Uterus (tissue), 4 donors: ENCODE results near the gene ANXA9. TPM values are rescaled to one million over a fixed set of nuclear protein-coding genes. Genes with fewer than 3 reads are reported as not detected.
A peak's percentile ranks its signal among the peaks of the same experiment; 100 is the strongest.

Source experiments
- DNase-seq, 2 donors: peaks; one replicate each; pipeline ENCODE4 v3.0.0-alpha.2; 2019 to 2020
- H3K27ac ChIP-seq, 2 donors: fragments of 200-600 bp; sonication (generic); 1 replicate in 1 of 2; 2 replicates in 1 of 2; pipeline ENCODE4 v1.5.1; 2016 to 2018
- H3K27me3 ChIP-seq, 2 donors: fragments of 200-600 bp; sonication (generic); one replicate each; pipeline ENCODE4 v1.5.1; 2018 to 2019; ENCODE audit warnings: control low read depth in 1 of 2
- H3K36me3 ChIP-seq, 2 donors: fragments of 200-600 bp; sonication (generic); one replicate each; pipeline ENCODE4 v1.5.1; 2019; ENCODE audit warnings: control low read depth in 1 of 2
- H3K4me1 ChIP-seq, 2 donors: fragments of 200-600 bp; sonication (generic); one replicate each; pipeline ENCODE4 v1.5.1; 2018 to 2019; ENCODE audit warnings: control low read depth in 1 of 2
- H3K4me3 ChIP-seq, 2 donors: fragments of 200-600 bp; sonication (generic); 1 replicate in 1 of 2; 2 replicates in 1 of 2; pipeline ENCODE4 v1.5.1; 2018 to 2019; ENCODE audit warnings: mild to moderate bottlenecking in 1 of 2
- H3K9me3 ChIP-seq, 2 donors: fragments of 200-600 bp; sonication (generic); one replicate each; pipeline ENCODE4 v1.5.1; 2019; ENCODE audit warnings: control low read depth in 1 of 2
- POLR2A ChIP-seq, 2 donors: fragments of 450-650 bp; IDR thresholded peaks; one replicate each; pipeline ENCODE4 v1.6.1; 2016; ENCODE audit warnings: antibody characterized with exemption in 2 of 2, mild to moderate bottlenecking in 1 of 2, moderate library complexity in 1 of 2
- intact Hi-C: fragments of 100-400 bp; cut with DNase I; formaldehyde crosslinking; loops from one replicate; pipeline ENCODE4 v1.15.1; 2023; ENCODE audit warnings: low total_unique reads
- total RNA-seq, 4 donors: library from RNA; depleted of rRNA in 3 of 4; stranded (reverse); fragments of >200 nt in 3 of 4; gene quantifications; one replicate each; pipeline versions ENCODE4 v1.1.0 to v1.2.4, GENCODE V29; 2014 to 2023
- TF ChIP-seq, protein P1 (sequence below), 4 experiments: fragments of 200-600 bp in 2 of 4; fragments of 450-650 bp in 2 of 4; sonication (generic) in 2 of 4; IDR thresholded peaks; one replicate each; pipeline ENCODE4 v1.5.1; 2016 to 2019; ENCODE audit warnings: antibody characterized with exemption in 4 of 4, mild to moderate bottlenecking in 2 of 4, moderate library complexity in 1 of 4
- donor health status: DM: yes; HTN: yes; CAD: no.

ANXA9 gene
- total RNA-seq, 4 donors from 2014 or later = 2.3 to 54.3 (median 6.2) TPM

DNA sequence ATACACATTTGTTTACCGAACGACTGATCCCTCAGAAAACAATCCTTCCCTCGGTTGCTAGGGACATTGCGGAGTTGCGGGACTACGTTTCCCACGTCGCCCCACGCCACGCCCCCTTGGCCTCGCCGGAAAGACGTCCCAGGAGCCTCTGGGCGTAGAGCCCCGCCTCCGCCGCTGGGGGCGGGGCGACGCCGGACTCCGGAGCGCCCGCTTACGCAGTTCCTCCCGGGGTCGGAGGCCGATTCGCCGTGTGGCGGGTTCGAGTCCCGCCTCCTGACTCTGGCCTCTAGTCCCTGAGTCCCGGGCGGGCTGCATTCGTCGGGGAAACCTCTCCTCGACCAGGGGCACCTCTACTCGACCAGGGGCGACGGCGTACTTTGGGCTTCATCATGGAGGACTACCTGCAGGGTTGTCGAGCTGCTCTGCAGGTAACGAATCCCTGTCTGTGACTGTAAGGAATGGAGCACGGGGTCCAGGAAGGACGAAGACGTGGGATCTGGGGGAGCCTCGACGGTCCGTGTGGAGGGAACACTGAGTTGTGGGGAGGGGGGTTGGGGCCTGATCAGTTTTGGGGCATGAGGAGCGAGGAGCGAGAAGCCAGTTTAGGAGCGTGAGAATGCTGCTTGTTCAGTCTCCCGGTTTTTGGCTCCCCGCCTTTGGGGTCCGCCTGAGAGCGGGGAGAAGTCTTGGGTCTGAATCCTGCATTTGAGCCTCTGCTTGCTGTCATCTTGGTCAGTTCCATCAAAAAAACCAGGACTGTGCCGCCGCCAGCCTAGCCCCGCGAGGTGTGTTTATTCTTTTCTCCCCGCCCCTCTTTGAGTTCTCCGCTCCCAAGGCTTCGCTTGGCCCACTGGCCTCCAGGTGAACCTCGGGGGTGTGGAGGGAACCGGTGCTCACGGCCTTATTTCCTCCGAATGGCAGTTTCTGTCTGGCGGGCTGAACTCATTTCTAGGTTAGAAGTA, 26.4 kb downstream of the ANXA9 start, which contains the start of gene PRUNE1:
Gene PRUNE1 (plus strand): TSS at position 206 of the 962 bp plus-strand sequence. CDS start 184 bp downstream, at position 390.
- Histone ChIP-seq H3K36me3 (no peaks in the 10 kb centered on the region), H3K9me3 (no peaks in the 10 kb centered on the region), H3K27me3 (no peaks in the 10 kb centered on the region), H3K27ac (peak within 1 kb of the TSS; percentile 90 to 93), H3K4me3 (peak within 1 kb of the TSS; percentile 74 to 84), H3K4me1 (no peaks in the 10 kb centered on the region)
- TF ChIP-seq POLR2A (IDR thresholded peaks at IDR 0.05) = peak; percentile 69 to 71
- TF ChIP-seq, protein P1, sequence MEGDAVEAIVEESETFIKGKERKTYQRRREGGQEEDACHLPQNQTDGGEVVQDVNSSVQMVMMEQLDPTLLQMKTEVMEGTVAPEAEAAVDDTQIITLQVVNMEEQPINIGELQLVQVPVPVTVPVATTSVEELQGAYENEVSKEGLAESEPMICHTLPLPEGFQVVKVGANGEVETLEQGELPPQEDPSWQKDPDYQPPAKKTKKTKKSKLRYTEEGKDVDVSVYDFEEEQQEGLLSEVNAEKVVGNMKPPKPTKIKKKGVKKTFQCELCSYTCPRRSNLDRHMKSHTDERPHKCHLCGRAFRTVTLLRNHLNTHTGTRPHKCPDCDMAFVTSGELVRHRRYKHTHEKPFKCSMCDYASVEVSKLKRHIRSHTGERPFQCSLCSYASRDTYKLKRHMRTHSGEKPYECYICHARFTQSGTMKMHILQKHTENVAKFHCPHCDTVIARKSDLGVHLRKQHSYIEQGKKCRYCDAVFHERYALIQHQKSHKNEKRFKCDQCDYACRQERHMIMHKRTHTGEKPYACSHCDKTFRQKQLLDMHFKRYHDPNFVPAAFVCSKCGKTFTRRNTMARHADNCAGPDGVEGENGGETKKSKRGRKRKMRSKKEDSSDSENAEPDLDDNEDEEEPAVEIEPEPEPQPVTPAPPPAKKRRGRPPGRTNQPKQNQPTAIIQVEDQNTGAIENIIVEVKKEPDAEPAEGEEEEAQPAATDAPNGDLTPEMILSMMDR (IDR thresholded peaks at IDR 0.05) = peak in 2 of 4 experiments; percentile 14 to 27
- peak; percentile 96 to 97 for DNase-seq
- intact Hi-C loops = no loop called here

DNA sequence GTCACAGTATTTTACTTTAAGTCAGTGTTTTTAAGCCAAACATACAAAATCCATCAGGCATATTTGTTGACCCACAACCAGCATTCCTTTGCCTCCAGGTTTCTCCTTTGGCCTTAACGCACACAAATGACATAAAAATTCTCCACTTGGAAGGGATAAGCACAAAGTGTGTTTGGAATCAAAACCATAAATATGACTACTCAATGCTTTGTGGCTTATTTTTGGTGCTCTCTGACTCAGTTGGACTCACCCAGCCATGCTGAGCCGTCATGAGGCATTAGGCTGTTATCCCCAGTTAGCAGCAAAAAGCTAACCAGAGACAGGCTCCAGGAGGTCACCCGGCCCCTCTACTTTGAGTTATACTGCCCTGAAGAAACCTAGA, 27.1 kb downstream of the ANXA9 start:
- Histone ChIP-seq H3K27me3 (no peaks in the 10 kb centered on the region), H3K4me3 (peak overlapping the region; percentile 74 to 84), H3K27ac (peak overlapping the region; percentile 90 to 93), H3K36me3 (no peaks in the 10 kb centered on the region), H3K4me1 (no peaks in the 10 kb centered on the region), H3K9me3 (no peaks in the 10 kb centered on the region)
- DNase-seq = no peak
- intact Hi-C loops = no loop called here
- no peak for TF ChIP-seq POLR2A (IDR thresholded peaks at IDR 0.05)
- TF ChIP-seq, protein P1 (IDR thresholded peaks at IDR 0.05) = no peak

GRCh38 chr1:151009674-151010345, 27.7 kb downstream of the ANXA9 start:
- Histone ChIP-seq H3K4me1 (no peaks in the 10 kb centered on the region), H3K27me3 (no peaks in the 10 kb centered on the region), H3K27ac (peak overlapping the region in 1 of 2 donors; percentile 93), H3K4me3 (peak overlapping the region in 1 of 2 donors; percentile 74), H3K9me3 (no peaks in the 10 kb centered on the region), H3K36me3 (no peaks in the 10 kb centered on the region)
- TF ChIP-seq, protein P1 (IDR thresholded peaks at IDR 0.05) = no peak
- TF ChIP-seq POLR2A (IDR thresholded peaks at IDR 0.05) = no peak
- no peak for DNase-seq
- intact Hi-C loops = no loop called here

GRCh38 chr1:151010346-151010726, 28.2 kb downstream of the ANXA9 start:
- Histone ChIP-seq H3K4me1 (no peaks in the 10 kb centered on the region), H3K27me3 (no peaks in the 10 kb centered on the region), H3K27ac (no peak overlapping the region), H3K36me3 (no peaks in the 10 kb centered on the region), H3K4me3 (no peak overlapping the region), H3K9me3 (no peaks in the 10 kb centered on the region)
- TF ChIP-seq POLR2A (IDR thresholded peaks at IDR 0.05) = no peak
- intact Hi-C loops = no loop called here
- no peak for DNase-seq

- intact Hi-C loops = no loop called here
- H3K27ac ChIP-seq = no peak overlapping the region
- H3K4me3 ChIP-seq = no peak overlapping the region
- no peak for DNase-seq
- no peaks in the 10 kb centered on the region for H3K36me3 ChIP-seq
- no peaks in the 10 kb centered on the region for H3K9me3 ChIP-seq
- H3K4me1 ChIP-seq = no peaks in the 10 kb centered on the region
- TF ChIP-seq POLR2A (IDR thresholded peaks at IDR 0.05) = no peak
- TF ChIP-seq, protein P1 (IDR thresholded peaks at IDR 0.05) = no peak
- no peaks in the 10 kb centered on the region for H3K27me3 ChIP-seq
Observed at GRCh38 chr1:151011154-151011850, 29.2 kb downstream of the ANXA9 start.
